ENCODE data around the gene PARP16.
A peak's percentile ranks its signal among the peaks of the same experiment; 100 is the strongest.

The PARP16 gene

GRCh38 chr15:65258375-65259262, 28.1 kb downstream of the PARP16 start:
- Histone ChIP-seq H3K9me3 (ENCODE audit: control insufficient read depth, low read length) (no peaks in the 10 kb centered on the region), H3K4me1 (ENCODE audit: control insufficient read depth, insufficient read depth, low read length) (peaks cover 20% of the 10 kb centered on the region), H3K27ac (ENCODE audit: insufficient read depth, low read depth, low read length, poor library complexity, severe bottlenecking) (no peak overlapping the region), H3K36me3 (ENCODE audit: control insufficient read depth, insufficient read depth, low read length) (peaks cover 3% of the 10 kb centered on the region), H3K27me3 (ENCODE audit: control insufficient read depth, insufficient read depth, low read length, poor library complexity, severe bottlenecking) (no peaks in the 10 kb centered on the region), H3K4me3 (ENCODE audit: insufficient read depth, low read depth, low read length) (no peak overlapping the region)
- WGBS, 2 experiments = 93 to 95% methylated on average over 5 of the region's 5 CpGs

- peaks cover 3% of the 10 kb centered on the region for H3K36me3 ChIP-seq (ENCODE audit: control insufficient read depth, insufficient read depth, low read length)
- no peaks in the 10 kb centered on the region for H3K27me3 ChIP-seq (ENCODE audit: control insufficient read depth, insufficient read depth, low read length, poor library complexity, severe bottlenecking)
- H3K4me1 ChIP-seq (ENCODE audit: control insufficient read depth, insufficient read depth, low read length) = peaks cover 20% of the 10 kb centered on the region
- 93 to 94% methylated on average over 7 of the region's 7 CpGs for WGBS, 2 experiments
- no peak overlapping the region for H3K27ac ChIP-seq (ENCODE audit: insufficient read depth, low read depth, low read length, poor library complexity, severe bottlenecking)
- H3K4me3 ChIP-seq (ENCODE audit: insufficient read depth, low read depth, low read length) = no peak overlapping the region
- no peaks in the 10 kb centered on the region for H3K9me3 ChIP-seq (ENCODE audit: control insufficient read depth, low read length)
Measured at GRCh38 chr15:65255486-65256140, 31.1 kb downstream of the PARP16 start.

GRCh38 chr15:65254758-65255157, 31.9 kb downstream of the PARP16 start:
- 85 to 92% methylated on average over 1 of the region's 1 CpG for WGBS, 2 experiments

GRCh38 chr15:65254356-65254755, 32.3 kb downstream of the PARP16 start:
- WGBS, 2 experiments = 31 to 46% methylated on average over 4 of the region's 4 CpGs
- Histone ChIP-seq H3K4me3 (ENCODE audit: insufficient read depth, low read depth, low read length) (no peak overlapping the region), H3K9me3 (ENCODE audit: control insufficient read depth, low read length) (no peaks in the 10 kb centered on the region), H3K4me1 (ENCODE audit: control insufficient read depth, insufficient read depth, low read length) (peaks cover 26% of the 10 kb centered on the region), H3K27me3 (ENCODE audit: control insufficient read depth, insufficient read depth, low read length, poor library complexity, severe bottlenecking) (no peaks in the 10 kb centered on the region), H3K27ac (ENCODE audit: insufficient read depth, low read depth, low read length, poor library complexity, severe bottlenecking) (peak overlapping the region; percentile 80), H3K36me3 (ENCODE audit: control insufficient read depth, insufficient read depth, low read length) (peaks cover 3% of the 10 kb centered on the region)

More at GRCh38 chr15:65254758-65255157, 31.9 kb downstream of the PARP16 start:
- peak overlapping the region; percentile 80 for H3K27ac ChIP-seq (ENCODE audit: insufficient read depth, low read depth, low read length, poor library complexity, severe bottlenecking)
- no peaks in the 10 kb centered on the region for H3K27me3 ChIP-seq (ENCODE audit: control insufficient read depth, insufficient read depth, low read length, poor library complexity, severe bottlenecking)
- H3K4me3 ChIP-seq (ENCODE audit: insufficient read depth, low read depth, low read length) = no peak overlapping the region
- H3K36me3 ChIP-seq (ENCODE audit: control insufficient read depth, insufficient read depth, low read length) = peaks cover 3% of the 10 kb centered on the region
- no peaks in the 10 kb centered on the region for H3K9me3 ChIP-seq (ENCODE audit: control insufficient read depth, low read length)
- peaks cover 22% of the 10 kb centered on the region for H3K4me1 ChIP-seq (ENCODE audit: control insufficient read depth, insufficient read depth, low read length)

- no peaks in the 10 kb centered on the region for H3K36me3 ChIP-seq (ENCODE audit: control insufficient read depth, insufficient read depth, low read length)
- H3K4me1 ChIP-seq (ENCODE audit: control insufficient read depth, insufficient read depth, low read length) = peaks cover 38% of the 10 kb centered on the region
- 94% methylated on average over 2 of the region's 2 CpGs for WGBS, 2 experiments
- H3K27me3 ChIP-seq (ENCODE audit: control insufficient read depth, insufficient read depth, low read length, poor library complexity, severe bottlenecking) = no peaks in the 10 kb centered on the region
- no peak overlapping the region for H3K4me3 ChIP-seq (ENCODE audit: insufficient read depth, low read depth, low read length)
- no peak overlapping the region for H3K27ac ChIP-seq (ENCODE audit: insufficient read depth, low read depth, low read length, poor library complexity, severe bottlenecking)
- no peaks in the 10 kb centered on the region for H3K9me3 ChIP-seq (ENCODE audit: control insufficient read depth, low read length)
Measured at GRCh38 chr15:65249641-65250040, 37.0 kb downstream of the PARP16 start.

GRCh38 chr15:65248511-65249255, 38.0 kb downstream of the PARP16 start:
- Histone ChIP-seq H3K9me3 (ENCODE audit: control insufficient read depth, low read length) (no peaks in the 10 kb centered on the region), H3K4me1 (ENCODE audit: control insufficient read depth, insufficient read depth, low read length) (peaks cover 32% of the 10 kb centered on the region), H3K36me3 (ENCODE audit: control insufficient read depth, insufficient read depth, low read length) (no peaks in the 10 kb centered on the region), H3K4me3 (ENCODE audit: insufficient read depth, low read depth, low read length) (no peak overlapping the region), H3K27ac (ENCODE audit: insufficient read depth, low read depth, low read length, poor library complexity, severe bottlenecking) (no peak overlapping the region), H3K27me3 (ENCODE audit: control insufficient read depth, insufficient read depth, low read length, poor library complexity, severe bottlenecking) (no peaks in the 10 kb centered on the region)
- WGBS, 2 experiments = 76 to 78% methylated on average over 9 of the region's 9 CpGs

GRCh38 chr15:65246939-65247338, 39.7 kb downstream of the PARP16 start:
- peaks cover 32% of the 10 kb centered on the region for H3K4me1 ChIP-seq (ENCODE audit: control insufficient read depth, insufficient read depth, low read length)
- no peaks in the 10 kb centered on the region for H3K9me3 ChIP-seq (ENCODE audit: control insufficient read depth, low read length)
- WGBS, 2 experiments = 92 to 94% methylated on average over 6 of the region's 6 CpGs
- H3K27ac ChIP-seq (ENCODE audit: insufficient read depth, low read depth, low read length, poor library complexity, severe bottlenecking) = no peak overlapping the region
- no peak overlapping the region for H3K4me3 ChIP-seq (ENCODE audit: insufficient read depth, low read depth, low read length)
- H3K27me3 ChIP-seq (ENCODE audit: control insufficient read depth, insufficient read depth, low read length, poor library complexity, severe bottlenecking) = no peaks in the 10 kb centered on the region
- H3K36me3 ChIP-seq (ENCODE audit: control insufficient read depth, insufficient read depth, low read length) = no peaks in the 10 kb centered on the region

- 92 to 94% methylated on average over 8 of the region's 8 CpGs for WGBS, 2 experiments
- no peaks in the 10 kb centered on the region for H3K36me3 ChIP-seq (ENCODE audit: control insufficient read depth, insufficient read depth, low read length)
- peaks cover 32% of the 10 kb centered on the region for H3K4me1 ChIP-seq (ENCODE audit: control insufficient read depth, insufficient read depth, low read length)
- H3K4me3 ChIP-seq (ENCODE audit: insufficient read depth, low read depth, low read length) = no peak overlapping the region
- no peaks in the 10 kb centered on the region for H3K9me3 ChIP-seq (ENCODE audit: control insufficient read depth, low read length)
- H3K27ac ChIP-seq (ENCODE audit: insufficient read depth, low read depth, low read length, poor library complexity, severe bottlenecking) = peak overlapping the region; percentile 42
- H3K27me3 ChIP-seq (ENCODE audit: control insufficient read depth, insufficient read depth, low read length, poor library complexity, severe bottlenecking) = no peaks in the 10 kb centered on the region
Measured at GRCh38 chr15:65246026-65246714, 40.5 kb downstream of the PARP16 start.

GRCh38 chr15:65245096-65245856, 41.4 kb downstream of the PARP16 start:
- WGBS, 2 experiments = 89 to 93% methylated on average over 11 of the region's 11 CpGs
- no peaks in the 10 kb centered on the region for H3K36me3 ChIP-seq (ENCODE audit: control insufficient read depth, insufficient read depth, low read length)
- no peak overlapping the region for H3K4me3 ChIP-seq (ENCODE audit: insufficient read depth, low read depth, low read length)
- H3K27ac ChIP-seq (ENCODE audit: insufficient read depth, low read depth, low read length, poor library complexity, severe bottlenecking) = no peak overlapping the region
- H3K4me1 ChIP-seq (ENCODE audit: control insufficient read depth, insufficient read depth, low read length) = peaks cover 32% of the 10 kb centered on the region
- no peaks in the 10 kb centered on the region for H3K27me3 ChIP-seq (ENCODE audit: control insufficient read depth, insufficient read depth, low read length, poor library complexity, severe bottlenecking)
- H3K9me3 ChIP-seq (ENCODE audit: control insufficient read depth, low read length) = no peaks in the 10 kb centered on the region
